ENCODE results near the gene GAGE2A.
"Not testable (repeated sequence)": the region's sequence is repeated elsewhere in the genome, so short reads cannot be mapped to it uniquely, and the experiment has no call there.

The GAGE2A gene, protein sequence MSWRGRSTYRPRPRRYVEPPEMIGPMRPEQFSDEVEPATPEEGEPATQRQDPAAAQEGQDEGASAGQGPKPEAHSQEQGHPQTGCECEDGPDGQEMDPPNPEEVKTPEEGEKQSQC

GRCh38 chrX:49589196-49589595 lies at the start of gene GAGE2A:
Gene GAGE2A, plus strand, starts transcription at chrX:49589496. Its CDS starts 1,155 bp downstream, at chrX:49590651.
- not testable (repeated sequence) for DNase-seq

- DNase-seq = not testable (repeated sequence)
Measured at GRCh38 chrX:49541433-49541832, 47.9 kb upstream of the GAGE2A start, which contains the start of gene GAGE12D. Gene GAGE12D, plus strand, starts transcription at chrX:49541733. Its CDS starts 1,155 bp downstream, at chrX:49542888.

- DNase-seq = not testable (repeated sequence)
Measured at GRCh38 chrX:49550989-49551388, 38.3 kb upstream of the GAGE2A start, which contains the start of gene GAGE12E. Gene GAGE12E, plus strand, starts transcription at chrX:49551289. Its CDS starts 1,155 bp downstream, at chrX:49552444.

- not testable (repeated sequence) for DNase-seq
Measured at GRCh38 chrX:49560542-49560941, 28.8 kb upstream of the GAGE2A start, which contains the start of gene GAGE12F. Gene GAGE12F, plus strand, starts transcription at chrX:49560842. Its CDS starts 1,155 bp downstream, at chrX:49561997.

- DNase-seq = not testable (repeated sequence)
Measured at GRCh38 chrX:49568728-49569127, 20.6 kb upstream of the GAGE2A start.

- DNase-seq = not testable (repeated sequence)
Measured at GRCh38 chrX:49569152-49569551, 20.1 kb upstream of the GAGE2A start.

DNA sequence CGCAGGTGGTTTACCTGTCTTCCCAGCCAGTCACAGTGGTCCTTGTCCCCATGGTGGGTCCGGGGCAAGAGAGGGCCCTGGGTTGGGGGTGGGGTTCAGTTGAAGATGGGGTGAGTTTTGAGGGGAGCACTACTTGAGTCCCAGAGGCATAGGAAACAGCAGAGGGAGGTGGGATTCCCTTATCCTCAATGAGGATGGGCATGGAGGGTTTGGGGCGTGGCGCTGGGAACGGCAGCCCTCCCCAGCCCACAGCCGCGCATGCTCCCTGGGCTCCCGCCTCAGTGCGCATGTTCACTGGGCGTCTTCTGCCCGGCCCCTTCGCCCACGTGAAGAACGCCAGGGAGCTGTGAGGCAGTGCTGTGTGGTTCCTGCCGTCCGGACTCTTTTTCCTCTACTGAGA lies 19.2 kb upstream of the GAGE2A start, which contains the start of gene GAGE12G:
TSS of gene GAGE12G (plus strand) at position 301 of the 400 bp plus-strand sequence. CDS start 1,155 bp downstream, outside the sequence.
- not testable (repeated sequence) for DNase-seq

GRCh38 chrX:49579649-49580048 lies 9.6 kb upstream of the GAGE2A start, which contains the start of gene GAGE12H:
Gene GAGE12H, plus strand, starts transcription at chrX:49579949. Its CDS starts 1,155 bp downstream, at chrX:49581104.
- DNase-seq = not testable (repeated sequence)

DNA sequence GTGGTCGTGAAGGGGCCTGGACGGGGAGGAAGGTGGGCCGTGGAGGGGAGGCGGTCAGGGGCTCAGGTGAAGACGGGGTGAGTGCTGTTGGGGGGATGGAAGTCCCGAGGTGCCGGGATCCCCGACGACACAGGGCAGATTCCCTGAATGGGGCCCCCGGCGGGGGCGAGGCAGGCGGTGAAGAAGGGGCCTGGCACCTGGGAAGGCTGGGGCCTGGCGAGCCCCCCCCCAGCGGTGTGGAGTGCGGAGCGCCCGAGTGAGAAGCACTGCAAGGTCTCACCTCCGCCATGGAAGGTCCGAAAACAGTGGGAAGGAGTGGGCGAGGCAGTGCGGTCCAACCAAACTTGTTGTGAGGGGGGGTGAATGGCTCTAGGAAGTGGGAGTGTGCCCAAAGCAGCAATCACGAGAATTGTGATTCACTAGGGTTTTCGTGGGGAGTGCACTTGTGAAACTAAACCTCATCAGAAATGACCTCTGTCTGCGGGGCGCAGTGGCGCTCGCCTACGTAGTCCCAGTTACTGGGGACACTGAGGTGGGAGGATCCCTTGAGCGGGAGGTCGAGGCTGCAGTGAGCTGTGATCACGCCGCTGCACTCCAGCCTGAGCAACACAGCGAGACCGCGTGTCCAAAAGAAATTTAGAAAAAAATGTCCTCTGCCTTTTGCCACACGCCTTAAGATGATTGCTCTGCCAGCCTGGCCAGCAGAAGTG lies 628 bp downstream of the GAGE2A start:
- DNase-seq = peak; percentile 22

GRCh38 chrX:49590488-49590887 lies 1.2 kb downstream of the GAGE2A start:
- DNase-seq = not testable (repeated sequence)

- not testable (repeated sequence) for DNase-seq
Measured at GRCh38 chrX:49598720-49599119, 9.4 kb downstream of the GAGE2A start, which contains the start of gene GAGE1. Gene GAGE1, plus strand, starts transcription at chrX:49599020. Its CDS starts 1,155 bp downstream, at chrX:49600175.

- no peak for DNase-seq
Measured at GRCh38 chrX:49610718-49611310, 21.5 kb downstream of the GAGE2A start.

DNA sequence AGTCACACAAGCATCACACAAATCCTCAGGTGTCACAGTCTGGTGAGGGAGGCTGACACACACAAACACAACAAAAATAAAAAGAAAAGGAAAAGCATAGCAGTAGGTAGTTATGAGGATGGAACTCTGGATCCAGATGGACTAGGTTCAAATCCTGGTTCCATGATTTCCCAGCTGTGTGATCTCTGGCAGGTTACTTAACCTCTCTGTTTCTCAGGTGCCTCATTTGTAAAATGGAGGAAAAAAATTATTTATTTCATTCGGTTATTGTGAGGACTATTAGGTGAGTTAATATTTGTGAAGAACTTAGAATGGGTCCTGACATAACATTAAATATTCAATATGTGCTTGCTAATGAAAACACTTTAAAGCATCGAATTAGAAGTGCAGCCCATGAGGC lies 29.3 kb downstream of the GAGE2A start:
- no peak for DNase-seq

DNA sequence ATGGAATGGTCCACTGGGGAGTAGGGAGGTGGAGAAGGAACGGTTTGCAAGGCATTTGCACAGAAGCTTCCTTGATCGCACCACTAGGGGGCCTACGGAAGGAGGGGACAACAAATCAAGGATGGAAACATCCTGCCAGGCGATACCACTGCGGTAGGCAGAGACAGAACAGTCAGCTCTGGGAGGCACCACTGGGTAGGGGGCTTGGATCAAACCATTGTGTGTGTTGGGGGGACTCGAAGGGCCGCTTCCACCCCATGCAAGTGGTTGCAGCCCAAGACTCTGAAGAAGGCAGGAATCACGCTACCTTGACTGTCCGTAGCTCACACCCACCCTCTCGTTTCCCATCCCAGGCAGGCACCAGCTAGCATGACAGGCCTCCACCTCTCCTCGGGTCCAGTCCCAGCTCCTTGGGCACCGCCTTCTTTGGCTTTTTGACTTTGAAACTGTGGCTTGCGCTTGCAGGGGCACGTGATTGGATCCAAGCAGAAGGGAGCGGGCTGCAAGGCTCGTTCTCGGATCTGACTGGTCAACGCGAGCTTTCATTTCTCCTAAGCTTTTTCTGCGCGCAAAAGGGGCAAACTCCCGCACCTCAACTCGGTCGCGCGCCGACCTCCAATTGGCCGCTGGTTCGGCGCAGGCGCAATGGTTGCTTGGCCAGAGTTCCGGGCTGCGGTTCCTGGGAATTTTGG lies 37.9 kb downstream of the GAGE2A start:
- DNase-seq = peak; percentile 31

DNA sequence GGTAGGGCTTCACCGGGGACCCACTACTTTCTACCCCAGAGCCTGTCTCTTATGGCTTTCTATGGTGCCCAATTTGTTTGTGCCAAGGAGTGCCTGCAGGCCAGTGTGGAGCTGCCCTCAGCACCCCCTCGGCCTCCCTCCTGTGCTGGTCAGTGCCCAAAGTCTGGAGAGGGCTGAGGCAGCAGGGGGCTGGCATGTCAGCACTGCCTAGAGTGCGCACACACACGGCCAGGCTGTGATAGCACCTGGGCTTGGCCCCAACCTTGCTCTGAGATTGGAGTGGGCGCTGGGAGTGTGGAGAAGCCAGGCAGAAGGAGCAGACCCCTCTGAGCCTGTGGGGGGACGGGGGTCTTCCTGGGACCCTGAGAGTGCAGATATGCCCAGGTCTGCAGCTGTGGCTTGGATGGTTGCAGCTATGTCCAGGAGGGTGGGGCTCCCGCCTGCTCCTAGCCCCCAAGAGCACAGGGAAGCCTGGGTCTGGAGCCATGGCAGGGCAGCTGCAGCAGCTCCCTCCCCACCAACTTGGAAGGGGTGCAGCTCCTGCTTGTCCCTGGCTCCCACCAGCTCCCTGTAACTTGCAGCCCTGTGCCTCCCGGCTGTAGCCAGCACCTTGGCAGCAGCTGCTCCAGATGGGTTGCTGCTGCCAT lies 55.8 kb downstream of the GAGE2A start:
- DNase-seq = no peak

Measured in stimulated activated CD8-positive, alpha-beta memory T cell treated with anti-CD3 and anti-CD28 coated beads, Interleukin-4, amount 100 ng/mL, for 48 hours (primary cell).